ENCODE results near the gene MAPK10. TPM values are rescaled to one million over a fixed set of nuclear protein-coding genes. Genes with fewer than 3 reads are reported as not detected.

The MAPK10 gene
- polyA plus RNA-seq, 2 donors: 1.4 to 1.5 TPM

DNA sequence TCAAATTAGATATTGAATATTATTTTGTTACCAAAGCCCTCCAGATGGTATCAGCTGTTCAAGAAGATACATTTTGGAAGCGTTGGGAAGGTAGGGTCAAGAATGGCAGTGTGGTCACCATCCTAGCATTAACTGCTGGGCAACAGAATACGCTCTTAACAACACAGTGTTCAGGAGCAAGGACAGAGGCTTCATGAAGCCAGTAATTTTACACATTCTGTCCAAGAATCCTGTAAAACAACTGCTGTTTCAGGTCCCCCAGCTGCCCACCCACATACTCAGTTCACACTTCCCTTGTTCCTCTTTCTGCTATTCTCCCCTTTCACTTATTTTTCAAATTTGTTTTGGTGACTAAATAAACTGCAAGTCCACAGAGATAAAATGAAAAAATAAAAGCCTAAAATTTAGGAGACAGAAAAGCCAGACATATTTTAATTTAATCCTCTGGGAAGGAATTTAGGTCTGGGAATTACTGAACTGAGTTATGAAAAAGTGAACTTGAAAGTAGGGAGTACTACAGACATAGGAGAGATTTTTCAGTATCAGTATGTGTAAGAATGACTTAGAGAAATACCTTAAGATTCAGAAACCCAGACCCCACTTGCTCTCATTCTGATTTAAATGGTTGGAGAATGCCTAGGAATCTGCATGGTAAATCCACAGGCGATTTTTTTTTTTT lies 406.7 kb downstream of the MAPK10 start:
- no peak overlapping the region for H3K4me3 ChIP-seq (ENCODE audit: low read depth in 1 of 2, low read length in 2 of 2)
- H3K27ac ChIP-seq (ENCODE audit: low read depth in 2 of 2, low read length in 1 of 2): no peak overlapping the region
- H3K9me3 ChIP-seq (ENCODE audit: control insufficient read depth in 2 of 2, insufficient read depth in 1 of 2, low read depth in 1 of 2, low read length in 1 of 2): no peaks in the 10 kb centered on the region
- no peaks in the 10 kb centered on the region for H3K4me1 ChIP-seq (ENCODE audit: control insufficient read depth in 2 of 2, insufficient read depth in 2 of 2, low read length in 1 of 2)
- H3K36me3 ChIP-seq (ENCODE audit: control insufficient read depth in 2 of 2, insufficient read depth in 2 of 2, low read length in 1 of 2): no peaks in the 10 kb centered on the region
- H3K27me3 ChIP-seq (ENCODE audit: control insufficient read depth in 1 of 2, insufficient read depth in 2 of 2, low read length in 2 of 2): no peaks in the 10 kb centered on the region
- WGBS, 2 donors: 74 to 76% methylated on average over 3 of the region's 3 CpGs

DNA sequence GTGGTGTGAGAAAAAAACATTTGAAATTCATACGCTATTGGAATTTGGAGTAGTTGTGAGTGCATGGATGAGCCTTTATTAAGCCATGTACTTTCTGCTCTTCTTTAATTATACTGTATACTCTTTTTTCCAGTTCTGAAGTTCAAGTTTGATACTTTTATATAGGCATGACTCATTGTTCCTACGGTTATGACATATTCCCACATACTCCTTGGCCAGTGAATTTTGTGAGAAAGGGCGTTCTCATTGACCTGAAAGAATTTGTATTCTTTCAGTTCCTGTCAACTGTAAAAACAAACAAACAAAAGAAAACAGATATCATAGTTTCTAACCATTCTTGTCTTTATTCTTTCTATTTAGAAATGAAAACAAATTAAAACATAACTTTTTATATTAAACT lies 407.3 kb downstream of the MAPK10 start:
- H3K27me3 ChIP-seq (ENCODE audit: control insufficient read depth in 1 of 2, insufficient read depth in 2 of 2, low read length in 2 of 2): no peaks in the 10 kb centered on the region
- no peaks in the 10 kb centered on the region for H3K36me3 ChIP-seq (ENCODE audit: control insufficient read depth in 2 of 2, insufficient read depth in 2 of 2, low read length in 1 of 2)
- H3K4me3 ChIP-seq (ENCODE audit: low read depth in 1 of 2, low read length in 2 of 2): no peak overlapping the region
- H3K27ac ChIP-seq (ENCODE audit: low read depth in 2 of 2, low read length in 1 of 2): no peak overlapping the region
- H3K4me1 ChIP-seq (ENCODE audit: control insufficient read depth in 2 of 2, insufficient read depth in 2 of 2, low read length in 1 of 2): no peaks in the 10 kb centered on the region
- H3K9me3 ChIP-seq (ENCODE audit: control insufficient read depth in 2 of 2, insufficient read depth in 1 of 2, low read depth in 1 of 2, low read length in 1 of 2): no peaks in the 10 kb centered on the region
- 76 to 85% methylated on average over 3 of the region's 3 CpGs for WGBS, 2 donors

- Histone ChIP-seq H3K4me1 (ENCODE audit: control insufficient read depth in 2 of 2, insufficient read depth in 2 of 2, low read length in 1 of 2) (no peaks in the 10 kb centered on the region), H3K9me3 (ENCODE audit: control insufficient read depth in 2 of 2, insufficient read depth in 1 of 2, low read depth in 1 of 2, low read length in 1 of 2) (no peaks in the 10 kb centered on the region), H3K4me3 (ENCODE audit: low read depth in 1 of 2, low read length in 2 of 2) (no peak overlapping the region), H3K36me3 (ENCODE audit: control insufficient read depth in 2 of 2, insufficient read depth in 2 of 2, low read length in 1 of 2) (no peaks in the 10 kb centered on the region), H3K27me3 (ENCODE audit: control insufficient read depth in 1 of 2, insufficient read depth in 2 of 2, low read length in 2 of 2) (no peaks in the 10 kb centered on the region), H3K27ac (ENCODE audit: low read depth in 2 of 2, low read length in 1 of 2) (no peak overlapping the region)
- 89 to 91% methylated on average over 3 of the region's 3 CpGs for WGBS, 2 donors
These were observed 408.8 kb downstream of the MAPK10 start for GRCh38 chr4:85951099-85951498.

- Histone ChIP-seq H3K27ac (ENCODE audit: low read depth in 2 of 2, low read length in 1 of 2) (no peak overlapping the region), H3K4me3 (ENCODE audit: low read depth in 1 of 2, low read length in 2 of 2) (no peak overlapping the region), H3K36me3 (ENCODE audit: control insufficient read depth in 2 of 2, insufficient read depth in 2 of 2, low read length in 1 of 2) (no peaks in the 10 kb centered on the region), H3K27me3 (ENCODE audit: control insufficient read depth in 1 of 2, insufficient read depth in 2 of 2, low read length in 2 of 2) (no peaks in the 10 kb centered on the region), H3K4me1 (ENCODE audit: control insufficient read depth in 2 of 2, insufficient read depth in 2 of 2, low read length in 1 of 2) (no peaks in the 10 kb centered on the region), H3K9me3 (ENCODE audit: control insufficient read depth in 2 of 2, insufficient read depth in 1 of 2, low read depth in 1 of 2, low read length in 1 of 2) (no peaks in the 10 kb centered on the region)
These were observed 413.0 kb downstream of the MAPK10 start for GRCh38 chr4:85946821-85947220.

DNA sequence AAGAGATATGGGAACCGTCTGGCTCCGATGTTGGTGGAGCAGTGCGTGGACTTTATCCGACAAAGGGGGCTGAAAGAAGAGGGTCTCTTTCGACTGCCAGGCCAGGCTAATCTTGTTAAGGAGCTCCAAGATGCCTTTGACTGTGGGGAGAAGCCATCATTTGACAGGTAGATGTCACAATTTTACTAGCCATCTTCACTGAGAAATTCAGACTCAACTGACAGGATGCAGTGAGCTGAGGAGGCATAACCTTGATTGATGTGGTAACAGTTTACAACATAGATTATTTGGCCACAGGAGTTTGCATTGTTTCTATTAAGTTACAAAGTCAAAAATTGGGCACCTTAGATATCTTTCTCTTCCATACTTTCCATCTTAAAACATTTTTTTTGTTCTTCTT lies 417.7 kb downstream of the MAPK10 start:
- WGBS, 2 donors: 89 to 92% methylated on average over 5 of the region's 5 CpGs
- Histone ChIP-seq H3K4me1 (ENCODE audit: control insufficient read depth in 2 of 2, insufficient read depth in 2 of 2, low read length in 1 of 2) (no peaks in the 10 kb centered on the region), H3K27me3 (ENCODE audit: control insufficient read depth in 1 of 2, insufficient read depth in 2 of 2, low read length in 2 of 2) (no peaks in the 10 kb centered on the region), H3K27ac (ENCODE audit: low read depth in 2 of 2, low read length in 1 of 2) (no peak overlapping the region), H3K36me3 (ENCODE audit: control insufficient read depth in 2 of 2, insufficient read depth in 2 of 2, low read length in 1 of 2) (no peaks in the 10 kb centered on the region), H3K9me3 (ENCODE audit: control insufficient read depth in 2 of 2, insufficient read depth in 1 of 2, low read depth in 1 of 2, low read length in 1 of 2) (no peaks in the 10 kb centered on the region), H3K4me3 (ENCODE audit: low read depth in 1 of 2, low read length in 2 of 2) (no peak overlapping the region)

GRCh38 chr4:85940151-85940550 lies 419.7 kb downstream of the MAPK10 start:
- Histone ChIP-seq H3K4me3 (ENCODE audit: low read depth in 1 of 2, low read length in 2 of 2) (no peak overlapping the region), H3K9me3 (ENCODE audit: control insufficient read depth in 2 of 2, insufficient read depth in 1 of 2, low read depth in 1 of 2, low read length in 1 of 2) (no peaks in the 10 kb centered on the region), H3K36me3 (ENCODE audit: control insufficient read depth in 2 of 2, insufficient read depth in 2 of 2, low read length in 1 of 2) (no peaks in the 10 kb centered on the region), H3K4me1 (ENCODE audit: control insufficient read depth in 2 of 2, insufficient read depth in 2 of 2, low read length in 1 of 2) (no peaks in the 10 kb centered on the region), H3K27ac (ENCODE audit: low read depth in 2 of 2, low read length in 1 of 2) (no peak overlapping the region), H3K27me3 (ENCODE audit: control insufficient read depth in 1 of 2, insufficient read depth in 2 of 2, low read length in 2 of 2) (no peaks in the 10 kb centered on the region)

Other genes starting within 250 kb of the MAPK10 start
- 10 to 100 TPM; 12.2 to 18.3 TPM for gene PTPN13, start 234.3 kb upstream of the MAPK10 start, polyA plus RNA-seq